Esophagus muscularis mucosa (tissue), 4 donors: Measurements from ENCODE around the gene RPL4. TPM values are rescaled to one million over a fixed set of nuclear protein-coding genes. Genes with fewer than 3 reads are reported as not detected.
"Not testable (repeated sequence)": the region's sequence is repeated elsewhere in the genome, so short reads cannot be mapped to it uniquely, and the experiment has no call there.

Experiments
- DNase-seq: peaks from one replicate; pipeline ENCODE4 v3.0.0-alpha.2; 2017; ENCODE audit errors: extremely low spot score
- H3K27ac ChIP-seq, 4 donors: fragments of 200-600 bp; sonication (generic); replicated peaks in 1 of 4; 1 replicate in 3 of 4; 2 replicates in 1 of 4; pipeline ENCODE4 v1.5.1; 2016 to 2019; ENCODE audit warnings: mild to moderate bottlenecking in 1 of 4
- H3K27me3 ChIP-seq, 4 donors: fragments of 200-600 bp; sonication (generic); one replicate each; pipeline versions ENCODE4 v1.5.1 to v1.6.0; 2016 to 2019
- H3K36me3 ChIP-seq, 4 donors: fragments of 200-600 bp; sonication (generic); one replicate each; pipeline ENCODE4 v1.5.1; 2016 to 2019
- H3K4me1 ChIP-seq, 4 donors: fragments of 200-600 bp; sonication (generic); one replicate each; pipeline ENCODE4 v1.5.1; 2016 to 2019
- H3K4me3 ChIP-seq, 4 donors: fragments of 200-600 bp; sonication (generic); 1 replicate in 2 of 4; 2 replicates in 2 of 4; pipeline ENCODE4 v1.5.1; 2016 to 2019; ENCODE audit warnings: mild to moderate bottlenecking in 4 of 4, moderate library complexity in 1 of 4
- H3K9me3 ChIP-seq, 4 donors: fragments of 200-600 bp; sonication (generic); 1 replicate in 3 of 4; 2 replicates in 1 of 4; pipeline ENCODE4 v1.5.1; 2016 to 2019
- EP300 ChIP-seq: sonication (generic); formaldehyde crosslinking; IDR thresholded peaks from one replicate; pipeline ENCODE4 v1.6.1; 2017; ENCODE audit warnings: antibody characterized with exemption
- POLR2A ChIP-seq: fragments of 450-650 bp; IDR thresholded peaks from one replicate; pipeline ENCODE4 v1.6.1; 2017; ENCODE audit warnings: antibody characterized with exemption, moderate library complexity, mild to moderate bottlenecking, low read depth
- POLR2AphosphoS5 ChIP-seq, 2 donors: sonication (generic); formaldehyde crosslinking; IDR thresholded peaks; one replicate each; pipeline ENCODE4 v1.6.1; 2017; ENCODE audit warnings: antibody characterized with exemption in 2 of 2
- WGBS: methylation state at CpG from one replicate; pipeline ENCODE4 v1.1.5; 2018; 5-methylcytosine and 5-hydroxymethylcytosine counted together
- intact Hi-C: fragments of 100-400 bp; cut with DNase I; formaldehyde crosslinking; loops from one replicate; pipeline ENCODE4 v1.15.1; 2023
- total RNA-seq, 4 donors: library from RNA; depleted of rRNA; stranded (reverse); fragments of >200 nt; gene quantifications; one replicate each; pipeline versions ENCODE4 v1.1.0 to v1.2.1, GENCODE V29; 2016
- TF ChIP-seq, protein P1 (sequence below), 3 experiments: fragments of 200-600 bp in 2 of 3; fragments of 450-650 bp in 1 of 3; sonication (generic) in 2 of 3; IDR thresholded peaks; one replicate each; pipeline ENCODE4 v1.5.1; 2017 to 2019; ENCODE audit warnings: antibody characterized with exemption in 3 of 3, mild to moderate bottlenecking in 2 of 3, moderate library complexity in 1 of 3

The RPL4 gene
- total RNA-seq, 4 donors from 2014 or later = 2,782 to 4,577 (median 3,551) TPM

DNA sequence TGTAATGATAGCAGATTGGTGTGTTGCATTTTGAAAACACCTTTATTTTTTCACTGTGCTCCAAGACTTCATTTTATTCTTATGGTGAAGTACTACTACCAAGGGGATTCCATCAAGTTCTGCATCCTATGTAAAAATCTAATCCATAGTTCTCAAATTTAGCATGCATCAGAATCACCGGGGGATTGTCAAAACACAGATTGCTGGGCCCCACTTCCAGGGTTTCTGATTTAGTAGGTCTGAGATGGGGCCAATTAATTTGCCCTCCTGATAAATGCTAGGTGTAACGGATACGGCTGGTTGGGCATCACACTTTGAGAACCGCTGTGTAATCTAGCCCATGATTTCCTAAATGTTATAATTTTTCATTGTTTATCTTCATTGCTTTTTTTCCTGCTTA lies 1.2 kb upstream of the RPL4 start:
- Histone ChIP-seq H3K4me3 (peak overlapping the region; percentile 83 to 96 (median 89)), H3K4me1 (peaks cover 24 to 33% (median 30%) of the 10 kb centered on the region in 4 donors), H3K27ac (peak overlapping the region; percentile 89 to 91 (median 90)), H3K36me3 (peaks cover 22 to 26% (median 23%) of the 10 kb centered on the region in 4 donors), H3K9me3 (no peaks in the 10 kb centered on the region), H3K27me3 (no peaks in the 10 kb centered on the region)
- intact Hi-C loops = loop anchor here (2.0 kb wide), 1 partner anchor 119 kb away; the partner anchor contains the start of gene MAP2K1
- TF ChIP-seq POLR2AphosphoS5 (IDR thresholded peaks at IDR 0.05) (no peak), EP300 (no peak), POLR2A (no peak)
- TF ChIP-seq, protein P1, sequence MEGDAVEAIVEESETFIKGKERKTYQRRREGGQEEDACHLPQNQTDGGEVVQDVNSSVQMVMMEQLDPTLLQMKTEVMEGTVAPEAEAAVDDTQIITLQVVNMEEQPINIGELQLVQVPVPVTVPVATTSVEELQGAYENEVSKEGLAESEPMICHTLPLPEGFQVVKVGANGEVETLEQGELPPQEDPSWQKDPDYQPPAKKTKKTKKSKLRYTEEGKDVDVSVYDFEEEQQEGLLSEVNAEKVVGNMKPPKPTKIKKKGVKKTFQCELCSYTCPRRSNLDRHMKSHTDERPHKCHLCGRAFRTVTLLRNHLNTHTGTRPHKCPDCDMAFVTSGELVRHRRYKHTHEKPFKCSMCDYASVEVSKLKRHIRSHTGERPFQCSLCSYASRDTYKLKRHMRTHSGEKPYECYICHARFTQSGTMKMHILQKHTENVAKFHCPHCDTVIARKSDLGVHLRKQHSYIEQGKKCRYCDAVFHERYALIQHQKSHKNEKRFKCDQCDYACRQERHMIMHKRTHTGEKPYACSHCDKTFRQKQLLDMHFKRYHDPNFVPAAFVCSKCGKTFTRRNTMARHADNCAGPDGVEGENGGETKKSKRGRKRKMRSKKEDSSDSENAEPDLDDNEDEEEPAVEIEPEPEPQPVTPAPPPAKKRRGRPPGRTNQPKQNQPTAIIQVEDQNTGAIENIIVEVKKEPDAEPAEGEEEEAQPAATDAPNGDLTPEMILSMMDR (IDR thresholded peaks at IDR 0.05) = no peak
- DNase-seq = no peak
- 51% methylated on average over 4 of the region's 4 CpGs for WGBS

- TF ChIP-seq, protein P1 (IDR thresholded peaks at IDR 0.05) = no peak
- H3K27ac ChIP-seq = peak overlapping the region; percentile 89 to 91 (median 90)
- H3K27me3 ChIP-seq = no peaks in the 10 kb centered on the region
- peaks cover 26 to 30% (median 27%) of the 10 kb centered on the region in 4 donors for H3K36me3 ChIP-seq
- H3K4me3 ChIP-seq = peak overlapping the region; percentile 83 to 96 (median 89)
- no peak for DNase-seq
- 2% methylated on average over 7 of the region's 13 CpGs for WGBS
- intact Hi-C loops = loop anchor here (2.0 kb wide), 1 partner anchor 119 kb away; the partner anchor contains the start of gene MAP2K1
- no peaks in the 10 kb centered on the region for H3K9me3 ChIP-seq
- peaks cover 24 to 33% (median 30%) of the 10 kb centered on the region in 4 donors for H3K4me1 ChIP-seq
Measured at GRCh38 chr15:66505430-66505811, 766 bp upstream of the RPL4 start.

DNA sequence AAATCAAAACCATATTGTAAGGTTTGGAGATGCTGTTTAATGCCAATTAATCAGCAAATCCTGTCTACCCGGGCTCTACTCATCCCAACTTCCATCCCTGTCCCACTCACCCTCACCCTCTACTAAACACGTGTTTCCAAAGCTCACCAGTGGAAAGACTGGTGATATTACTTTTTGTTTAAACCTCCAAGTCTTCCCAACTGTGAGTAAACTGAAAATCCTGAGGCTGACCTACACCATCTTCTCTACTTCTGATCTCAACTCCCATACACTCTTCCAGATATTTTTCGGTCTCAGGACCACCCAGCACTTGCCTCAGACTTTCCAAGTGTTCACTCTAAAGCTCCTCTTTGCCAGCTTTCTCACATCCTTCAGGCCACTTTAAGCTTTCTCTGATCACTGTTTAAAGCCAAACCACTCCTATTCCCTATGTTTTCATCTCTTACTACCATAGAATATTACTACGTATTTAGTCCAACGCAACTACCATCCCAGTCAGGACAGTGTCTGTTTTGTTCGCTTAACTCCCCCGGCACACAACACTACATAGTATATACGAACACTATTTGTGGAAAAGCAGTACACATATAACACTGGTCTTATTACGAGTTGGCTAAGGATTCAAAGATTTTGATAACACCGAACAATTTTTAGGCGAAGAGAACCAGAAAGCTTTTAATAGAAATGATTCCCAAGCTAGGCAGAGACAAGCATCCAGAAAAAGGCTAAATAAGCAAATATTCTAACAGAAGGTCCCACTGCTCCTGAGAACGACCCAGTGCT lies 684 bp downstream of the RPL4 start:
- TF ChIP-seq, protein P1 (IDR thresholded peaks at IDR 0.05) = no peak
- TF ChIP-seq POLR2AphosphoS5 (IDR thresholded peaks at IDR 0.05) (no peak), POLR2A (no peak), EP300 (no peak)
- no peaks in the 10 kb centered on the region for H3K9me3 ChIP-seq
- WGBS = under 1% methylated on average over 12 of the region's 12 CpGs
- peak overlapping the region; percentile 83 to 96 (median 89) for H3K4me3 ChIP-seq
- intact Hi-C loops = loop anchor here (2.0 kb wide), 1 partner anchor 117 kb away; the partner anchor contains the start of gene MAP2K1
- DNase-seq = no peak
- peaks cover 40 to 44% (median 42%) of the 10 kb centered on the region in 4 donors for H3K36me3 ChIP-seq
- peaks cover 24 to 33% (median 30%) of the 10 kb centered on the region in 4 donors for H3K4me1 ChIP-seq
- H3K27ac ChIP-seq = peak overlapping the region; percentile 89 to 91 (median 90)
- no peaks in the 10 kb centered on the region for H3K27me3 ChIP-seq

DNA sequence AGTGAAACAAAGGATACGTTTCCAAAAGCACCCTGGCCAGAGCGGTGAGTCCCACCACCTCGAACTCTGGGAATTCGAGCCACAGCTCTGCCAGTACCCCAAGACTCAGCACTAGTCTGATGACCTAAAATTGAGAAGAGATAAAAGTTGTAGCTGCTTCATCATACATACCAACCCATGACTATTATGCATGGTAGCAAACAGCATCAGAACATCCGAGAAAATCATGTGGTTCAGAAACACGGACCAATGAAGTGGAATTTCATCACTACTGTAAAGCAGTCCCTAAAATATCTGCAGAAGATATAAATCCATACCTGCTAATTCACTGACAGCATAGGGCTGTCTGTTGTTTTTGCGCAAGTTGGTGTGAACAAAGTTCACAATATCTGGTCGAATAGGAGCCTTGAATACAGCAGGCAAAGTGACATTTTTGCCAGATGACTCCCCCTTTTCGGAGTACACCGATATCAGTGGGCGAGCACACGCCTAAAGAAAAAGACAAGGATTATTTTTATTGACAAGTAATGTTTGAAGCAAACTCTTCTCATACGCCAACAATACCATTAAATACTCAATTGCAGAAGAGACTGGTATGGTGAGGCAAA lies 1.5 kb downstream of the RPL4 start:
- H3K4me1 ChIP-seq = peaks cover 24 to 40% (median 33%) of the 10 kb centered on the region in 4 donors
- 66% methylated on average over 13 of the region's 13 CpGs for WGBS
- H3K4me3 ChIP-seq = peak overlapping the region; percentile 83 to 96 (median 89)
- DNase-seq, H3K9me3 ChIP-seq, intact Hi-C loops, H3K27me3 ChIP-seq: not testable (repeated sequence)
- peaks cover 48 to 52% (median 50%) of the 10 kb centered on the region in 4 donors for H3K36me3 ChIP-seq
- H3K27ac ChIP-seq = peak overlapping the region in 2 of 4 donors; percentile 90 to 91

DNA sequence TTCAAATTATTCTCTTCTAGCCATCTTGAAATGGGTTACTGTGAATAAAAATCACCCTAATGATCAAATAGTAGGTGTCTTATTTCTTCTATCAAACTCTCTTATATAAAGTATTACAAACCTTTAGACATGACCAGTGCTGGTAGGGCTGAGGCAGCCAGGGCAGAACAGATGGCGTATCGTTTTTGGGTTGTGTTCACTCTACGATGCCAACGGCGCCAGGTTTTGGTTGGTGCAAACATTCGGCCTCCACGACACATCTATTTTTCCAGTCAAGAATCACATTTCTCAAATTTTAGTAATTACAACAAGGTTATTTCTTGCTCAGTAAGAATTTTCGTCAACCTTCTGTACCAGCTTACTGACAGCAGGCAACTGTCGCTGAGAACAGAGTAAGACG lies 2.2 kb downstream of the RPL4 start:
- WGBS = 79% methylated on average over 10 of the region's 10 CpGs
- DNase-seq = no peak
- Histone ChIP-seq H3K4me3 (no peak overlapping the region), H3K9me3 (no peaks in the 10 kb centered on the region), H3K36me3 (peaks cover 48 to 55% (median 51%) of the 10 kb centered on the region in 4 donors), H3K4me1 (peaks cover 24 to 44% (median 38%) of the 10 kb centered on the region in 4 donors), H3K27ac (no peak overlapping the region), H3K27me3 (no peaks in the 10 kb centered on the region)
- intact Hi-C loops = no loop called here
- TF ChIP-seq EP300 = no peak
- TF ChIP-seq, protein P1 (IDR thresholded peaks at IDR 0.05) = no peak
- no peak for TF ChIP-seq POLR2A
- TF ChIP-seq POLR2AphosphoS5 (IDR thresholded peaks at IDR 0.05) = no peak

GRCh38 chr15:66500346-66500745 lies 4.3 kb downstream of the RPL4 start:
- not testable (repeated sequence) for H3K4me3 ChIP-seq, DNase-seq
- peaks cover 48 to 60% (median 56%) of the 10 kb centered on the region in 4 donors for H3K36me3 ChIP-seq

More at GRCh38 chr15:66500346-66500745, 4.3 kb downstream of the RPL4 start:
- intact Hi-C loops, H3K27ac ChIP-seq, H3K27me3 ChIP-seq, H3K9me3 ChIP-seq: not testable (repeated sequence)
- WGBS = 83% methylated on average over 7 of the region's 7 CpGs
- peaks cover 30 to 49% (median 46%) of the 10 kb centered on the region in 4 donors for H3K4me1 ChIP-seq
